Duodenal mucosa (tissue), 2 donors: ENCODE results near the gene TM9SF4.

Experiments used
- H3K27ac ChIP-seq: one replicate; pipeline ENCODE4 v1.7.0; 2013; ENCODE audit warnings: low read depth, low read length
- H3K27me3 ChIP-seq, 2 donors: one replicate each; pipeline ENCODE4 v1.7.0; 2013; ENCODE audit warnings: low read length in 2 of 2, control low read depth in 1 of 2; ENCODE audit not compliant: insufficient read depth in 2 of 2, control insufficient read depth in 1 of 2
- H3K36me3 ChIP-seq, 2 donors: one replicate each; pipeline ENCODE4 v1.7.0; 2013; ENCODE audit warnings: low read length in 2 of 2, control low read depth in 1 of 2; ENCODE audit not compliant: insufficient read depth in 2 of 2, control insufficient read depth in 1 of 2
- H3K4me1 ChIP-seq, 2 donors: one replicate each; pipeline ENCODE4 v1.7.0; 2013; ENCODE audit warnings: low read length in 2 of 2, control low read depth in 1 of 2; ENCODE audit not compliant: insufficient read depth in 2 of 2, control insufficient read depth in 1 of 2
- H3K4me3 ChIP-seq, 2 donors: one replicate each; pipeline ENCODE4 v1.7.0; 2013; ENCODE audit warnings: low read length in 2 of 2, low read depth in 1 of 2
- H3K9ac ChIP-seq, 2 donors: one replicate each; pipeline ENCODE4 v1.7.0; 2013; ENCODE audit warnings: low read length in 2 of 2, low read depth in 1 of 2
- H3K9me3 ChIP-seq, 2 donors: one replicate each; pipeline ENCODE4 v1.7.0; 2013; ENCODE audit warnings: low read length in 2 of 2, control low read depth in 1 of 2; ENCODE audit not compliant: control insufficient read depth in 1 of 2

TM9SF4 gene

DNA sequence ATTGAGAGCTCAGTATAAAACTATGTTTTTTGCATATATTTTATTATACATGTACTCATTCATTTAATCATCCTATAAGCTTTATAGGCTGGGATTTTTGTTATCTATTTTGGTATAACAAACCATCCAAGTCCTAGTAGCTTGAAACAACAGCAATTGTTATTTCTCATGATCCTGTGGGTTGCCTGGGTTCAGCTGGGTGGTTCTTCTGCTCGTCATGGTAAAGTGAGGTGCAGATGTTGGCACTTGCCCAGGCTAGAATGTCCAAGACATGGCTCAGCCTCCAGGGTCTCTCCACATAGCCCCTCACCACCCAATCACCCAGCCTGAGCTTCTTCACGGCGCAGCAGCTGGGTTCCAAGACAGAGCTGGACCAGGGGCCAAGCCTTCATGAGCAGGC, 20.8 kb upstream of the TM9SF4 start:
- no peaks in the 10 kb centered on the region for H3K4me1 ChIP-seq
- no peaks in the 10 kb centered on the region for H3K36me3 ChIP-seq
- H3K27ac ChIP-seq = no peak overlapping the region
- no peak overlapping the region for H3K9ac ChIP-seq
- H3K9me3 ChIP-seq = no peaks in the 10 kb centered on the region
- H3K27me3 ChIP-seq = no peaks in the 10 kb centered on the region
- no peak overlapping the region for H3K4me3 ChIP-seq

DNA sequence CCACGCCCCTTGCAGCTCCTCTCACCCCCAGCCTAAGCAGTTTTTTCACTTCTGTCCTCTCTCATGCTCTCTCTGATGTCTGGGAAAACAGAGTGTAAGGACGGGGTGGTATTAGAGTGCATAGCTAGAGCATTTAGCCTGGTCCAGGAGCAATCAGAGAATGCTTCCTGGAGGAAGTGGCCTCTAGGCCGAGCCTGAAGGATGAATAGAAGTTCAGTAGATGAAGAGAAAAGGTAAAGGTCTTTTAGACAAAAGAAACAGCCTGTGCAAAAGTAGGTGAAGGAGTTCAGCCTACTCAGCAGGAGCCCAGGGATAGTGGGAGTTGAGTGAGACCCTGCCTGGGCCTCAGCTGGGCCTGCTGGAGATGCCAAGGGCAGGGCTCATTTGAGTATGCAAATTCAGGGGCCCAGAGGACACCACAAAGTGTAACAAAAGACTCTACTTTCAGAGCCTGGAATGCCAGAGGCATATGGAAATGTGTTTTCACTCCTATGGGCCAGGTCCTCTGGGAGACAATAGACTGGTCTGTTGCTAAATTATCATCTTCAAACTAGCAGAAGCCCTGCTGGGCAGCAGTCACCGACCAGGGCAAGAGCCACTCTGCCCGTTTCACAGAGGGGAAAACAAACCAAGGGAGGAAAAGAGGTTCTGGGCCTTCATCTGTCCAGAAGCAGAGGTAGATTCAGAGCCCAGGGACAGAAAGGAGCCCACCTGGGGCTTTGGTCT, 19.7 kb upstream of the TM9SF4 start:
- H3K4me3 ChIP-seq = no peak overlapping the region
- no peak overlapping the region for H3K27ac ChIP-seq
- H3K9me3 ChIP-seq = no peaks in the 10 kb centered on the region
- H3K9ac ChIP-seq = no peak overlapping the region
- no peaks in the 10 kb centered on the region for H3K27me3 ChIP-seq
- H3K36me3 ChIP-seq = no peaks in the 10 kb centered on the region
- H3K4me1 ChIP-seq = no peaks in the 10 kb centered on the region

DNA sequence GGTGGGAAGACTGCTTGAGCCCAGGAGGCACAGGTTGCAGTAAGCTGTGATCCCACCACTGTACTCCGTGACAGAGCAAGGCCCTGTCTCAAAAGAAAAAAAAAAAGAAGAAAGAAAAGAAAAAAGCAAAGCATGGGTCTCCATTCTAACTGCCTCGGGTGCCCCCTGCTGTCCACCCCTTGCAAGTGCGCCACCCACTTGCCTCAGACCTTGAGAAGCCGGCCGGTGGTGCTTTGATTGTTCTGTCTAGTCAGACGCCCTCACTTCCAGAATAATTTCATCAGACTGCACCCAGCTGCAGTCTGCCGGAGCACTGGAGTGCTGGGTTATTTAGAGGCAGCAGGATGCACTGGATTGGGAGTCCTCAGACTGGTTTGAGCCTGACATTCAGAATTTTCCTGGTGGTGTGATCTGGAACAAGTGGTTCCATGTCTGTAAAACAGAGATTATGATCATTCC, 17.6 kb upstream of the TM9SF4 start:
- H3K9me3 ChIP-seq = no peaks in the 10 kb centered on the region
- no peaks in the 10 kb centered on the region for H3K36me3 ChIP-seq
- H3K27me3 ChIP-seq = no peaks in the 10 kb centered on the region
- no peak overlapping the region for H3K9ac ChIP-seq
- no peak overlapping the region for H3K4me3 ChIP-seq
- H3K27ac ChIP-seq = no peak overlapping the region
- no peaks in the 10 kb centered on the region for H3K4me1 ChIP-seq

DNA sequence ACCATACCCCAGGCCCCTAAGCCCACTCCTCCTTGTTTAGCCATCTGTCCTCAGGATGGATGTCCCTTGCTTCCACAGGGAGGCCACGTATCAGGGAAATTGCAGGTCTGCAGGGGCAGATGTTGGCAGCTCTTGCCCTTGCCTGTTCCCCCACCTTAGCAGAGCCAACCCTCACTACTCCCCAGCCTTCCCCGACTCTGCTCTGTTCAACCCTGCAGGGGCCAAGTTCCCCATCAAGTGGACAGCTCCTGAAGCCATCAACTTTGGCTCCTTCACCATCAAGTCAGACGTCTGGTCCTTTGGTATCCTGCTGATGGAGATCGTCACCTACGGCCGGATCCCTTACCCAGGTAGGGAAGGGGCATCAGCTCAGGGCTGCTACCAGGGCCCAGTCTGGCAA, 10.7 kb upstream of the TM9SF4 start:
- Histone ChIP-seq H3K4me3 (no peak overlapping the region), H3K9me3 (no peaks in the 10 kb centered on the region)

DNA sequence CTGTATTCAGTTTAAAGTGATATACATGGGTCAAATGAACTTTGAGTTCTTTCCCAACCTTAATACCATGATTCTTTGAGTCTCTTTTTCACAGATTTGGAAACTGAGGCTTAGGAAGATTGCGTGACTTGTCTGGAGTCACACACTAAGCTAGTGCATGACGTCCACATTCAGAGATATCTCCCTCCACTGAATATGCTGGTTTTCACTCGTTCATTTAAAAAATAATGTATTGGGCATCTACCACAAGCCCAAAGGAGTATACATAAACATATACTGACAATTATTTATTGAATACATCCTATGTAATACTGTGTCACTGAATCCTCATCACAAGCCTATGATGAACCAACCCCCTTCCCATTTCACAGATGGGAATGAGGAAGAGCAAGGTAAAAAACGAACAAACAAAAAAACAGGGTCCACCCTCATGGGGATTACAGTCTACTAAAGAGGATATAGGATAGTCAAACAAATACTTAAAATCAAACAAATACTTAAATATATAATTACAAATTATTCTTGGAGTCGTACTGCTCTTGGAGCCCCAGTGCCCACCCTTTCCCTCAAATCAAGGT, 611 bp upstream of the TM9SF4 start:
- Histone ChIP-seq H3K27ac (no peak overlapping the region), H3K27me3 (peaks cover 0 to 3% of the 10 kb centered on the region in 2 donors), H3K4me3 (peak overlapping the region; percentile 91 to 100), H3K9ac (no peak overlapping the region), H3K9me3 (no peaks in the 10 kb centered on the region), H3K36me3 (no peaks in the 10 kb centered on the region), H3K4me1 (peaks cover 34 to 37% of the 10 kb centered on the region in 2 donors)

More for the DNA sequence above, 10.7 kb upstream of the TM9SF4 start:
- Histone ChIP-seq H3K4me1 (no peaks in the 10 kb centered on the region), H3K27ac (no peak overlapping the region), H3K9ac (no peak overlapping the region), H3K27me3 (peaks cover 0 to 5% of the 10 kb centered on the region in 2 donors), H3K36me3 (no peaks in the 10 kb centered on the region)

DNA sequence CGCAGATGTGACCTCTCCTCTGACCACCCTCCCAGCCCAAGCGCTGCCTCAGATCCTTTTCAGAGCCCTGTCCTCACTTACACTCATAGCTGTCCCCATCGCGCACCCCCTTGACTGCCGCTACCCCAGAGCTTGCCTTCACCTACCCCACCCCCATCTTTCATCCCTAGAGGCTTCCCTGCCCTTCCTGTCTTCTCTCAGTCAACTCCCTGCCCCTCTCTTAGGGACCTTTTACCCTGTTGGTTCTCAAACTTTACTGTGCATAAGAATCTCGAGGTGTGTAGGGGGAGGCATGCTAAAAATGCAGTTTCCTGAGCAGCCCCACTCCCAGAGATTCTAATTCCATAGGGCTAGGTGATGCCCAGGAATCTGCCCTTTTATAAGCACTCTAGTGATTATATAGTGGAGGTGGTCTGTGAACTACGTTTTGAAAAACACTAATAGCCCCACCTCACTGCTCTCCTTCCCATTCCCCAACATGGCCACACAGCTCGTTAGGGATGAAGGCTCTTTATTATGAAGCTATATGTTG, 725 bp downstream of the TM9SF4 start:
- H3K9ac ChIP-seq = peak overlapping the region; percentile 98 to 100
- no peaks in the 10 kb centered on the region for H3K27me3 ChIP-seq
- H3K9me3 ChIP-seq = no peaks in the 10 kb centered on the region
- peak overlapping the region; percentile 98 for H3K27ac ChIP-seq
- peaks cover 37 to 45% of the 10 kb centered on the region in 2 donors for H3K4me1 ChIP-seq
- peaks cover 0 to under 1% of the 10 kb centered on the region in 2 donors for H3K36me3 ChIP-seq
- peak overlapping the region; percentile 91 to 100 for H3K4me3 ChIP-seq

DNA sequence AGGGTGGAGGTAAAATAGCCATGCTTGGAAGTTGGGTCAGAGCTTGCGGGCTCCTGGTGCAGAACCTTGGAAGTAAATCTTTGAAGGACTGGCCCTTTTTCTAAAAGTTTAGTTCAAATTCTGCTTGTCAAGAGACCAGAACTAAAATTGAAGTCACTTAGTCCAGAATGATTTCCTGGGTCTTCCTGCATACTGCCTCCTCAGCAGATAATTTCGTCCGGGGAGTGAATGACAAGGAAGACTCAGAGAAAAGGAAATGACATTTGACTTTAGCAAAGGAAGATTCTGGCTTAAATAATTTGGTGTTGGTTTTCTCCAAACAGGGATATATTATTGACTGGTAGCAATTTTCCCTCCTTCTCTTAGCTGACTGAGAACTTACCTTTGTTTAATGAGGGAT, 1.2 kb downstream of the TM9SF4 start:
- Histone ChIP-seq H3K4me3 (peak overlapping the region; percentile 91 to 100), H3K9ac (peak overlapping the region; percentile 98 to 100), H3K27me3 (no peaks in the 10 kb centered on the region), H3K27ac (no peak overlapping the region), H3K36me3 (peaks cover 0 to 3% of the 10 kb centered on the region in 2 donors), H3K9me3 (no peaks in the 10 kb centered on the region), H3K4me1 (peaks cover 37 to 47% of the 10 kb centered on the region in 2 donors)

DNA sequence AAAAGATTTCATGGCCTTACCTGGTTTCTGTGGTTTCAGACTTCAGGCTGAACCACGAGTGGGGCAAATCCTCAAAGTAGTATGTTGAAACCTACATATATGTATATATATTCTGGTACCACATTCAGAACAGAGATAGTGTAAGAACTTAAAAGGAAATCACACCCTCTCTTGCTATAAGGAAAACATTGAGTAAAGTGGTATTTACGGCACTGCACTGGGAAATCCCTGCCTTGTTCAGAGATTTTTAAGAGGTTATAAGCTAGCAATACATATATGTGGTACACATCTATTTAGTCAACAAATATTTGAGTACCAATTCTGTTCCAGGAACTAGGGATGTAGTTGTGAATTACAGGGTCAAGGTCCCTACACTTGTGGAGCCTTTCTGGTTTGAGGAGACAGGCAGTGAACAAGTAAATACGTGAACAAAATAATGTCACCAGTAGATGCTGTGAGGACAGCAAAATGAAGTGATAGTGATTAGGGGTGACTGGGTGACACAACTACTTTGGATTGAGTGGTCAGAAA, 1.7 kb downstream of the TM9SF4 start:
- peak overlapping the region; percentile 91 to 100 for H3K4me3 ChIP-seq
- peak overlapping the region; percentile 7 to 98 for H3K9ac ChIP-seq
- no peaks in the 10 kb centered on the region for H3K9me3 ChIP-seq
- no peak overlapping the region for H3K27ac ChIP-seq
- peaks cover 37 to 47% of the 10 kb centered on the region in 2 donors for H3K4me1 ChIP-seq
- no peaks in the 10 kb centered on the region for H3K27me3 ChIP-seq
- peaks cover 0 to 3% of the 10 kb centered on the region in 2 donors for H3K36me3 ChIP-seq

DNA sequence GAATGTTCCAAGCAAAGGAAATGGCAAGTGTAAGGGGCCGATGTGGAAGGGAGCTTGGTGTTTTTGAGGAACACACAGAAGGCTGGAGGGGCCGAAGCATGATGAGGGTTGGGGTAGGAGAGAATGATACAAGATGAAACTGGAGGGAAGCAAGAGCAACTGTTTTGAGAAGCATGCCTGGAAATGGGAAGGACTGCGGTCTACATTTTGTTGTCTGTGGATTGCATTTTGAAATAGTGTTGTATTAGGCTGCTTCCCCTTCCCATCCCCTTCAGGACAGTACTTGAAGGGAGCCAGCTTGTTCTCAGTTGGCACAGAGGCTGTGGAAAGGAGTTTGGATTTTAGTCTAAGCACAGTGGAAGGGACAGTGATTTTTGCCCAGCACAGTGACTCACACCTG, 2.2 kb downstream of the TM9SF4 start:
- H3K27me3 ChIP-seq = no peaks in the 10 kb centered on the region
- H3K36me3 ChIP-seq = peaks cover 0 to 3% of the 10 kb centered on the region in 2 donors
- no peak overlapping the region for H3K9ac ChIP-seq
- peaks cover 37 to 47% of the 10 kb centered on the region in 2 donors for H3K4me1 ChIP-seq
- no peak overlapping the region for H3K4me3 ChIP-seq
- no peaks in the 10 kb centered on the region for H3K9me3 ChIP-seq
- H3K27ac ChIP-seq = no peak overlapping the region

DNA sequence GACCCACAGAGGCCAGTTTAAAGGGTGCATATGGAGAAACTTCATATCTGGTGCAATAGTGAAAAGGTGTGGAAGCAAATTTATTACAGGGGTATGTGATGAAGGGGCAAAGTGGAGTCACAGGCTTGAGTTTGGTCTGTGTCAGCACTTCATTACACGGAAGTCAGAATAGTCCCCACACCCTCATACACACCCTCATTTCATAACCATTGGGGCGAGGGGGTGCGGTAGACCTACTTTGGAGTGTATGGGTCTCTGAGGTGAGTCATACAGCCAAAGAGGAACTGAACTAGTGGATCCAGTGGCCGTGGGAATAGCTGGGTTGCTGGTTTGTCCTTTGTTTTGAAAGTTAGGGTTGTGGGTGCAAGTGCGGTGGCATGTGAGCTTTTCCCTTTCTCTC, 3.3 kb downstream of the TM9SF4 start:
- Histone ChIP-seq H3K27ac (no peak overlapping the region), H3K9me3 (no peaks in the 10 kb centered on the region), H3K27me3 (no peaks in the 10 kb centered on the region), H3K4me1 (peaks cover 37 to 47% of the 10 kb centered on the region in 2 donors), H3K36me3 (peaks cover 0 to 3% of the 10 kb centered on the region in 2 donors), H3K9ac (no peak overlapping the region), H3K4me3 (peak overlapping the region in 1 of 2 donors; percentile 29)
